Upper lobe of left lung (tissue), 4 donors: ENCODE results near the gene RASGRF1.

ENCODE experiments used
- CTCF ChIP-seq, 6 experiments: fragments of 450-650 bp in 4 of 6; fragments of 200-600 bp in 2 of 6; sonication (generic) in 2 of 6; IDR thresholded peaks; one replicate each; pipeline ENCODE4 v1.5.1; 2016 to 2019; ENCODE audit warnings: antibody characterized with exemption in 6 of 6
- EP300 ChIP-seq, 4 donors: sonication (generic); formaldehyde crosslinking; IDR thresholded peaks; one replicate each; pipeline ENCODE4 v1.5.1; 2017; ENCODE audit warnings: antibody characterized with exemption in 4 of 4, control low read depth in 2 of 4
- POLR2A ChIP-seq, 4 donors: fragments of 450-650 bp; IDR thresholded peaks; one replicate each; pipeline ENCODE4 v1.5.1; 2016 to 2017; ENCODE audit warnings: antibody characterized with exemption in 4 of 4, mild to moderate bottlenecking in 2 of 4
- POLR2AphosphoS5 ChIP-seq, 2 donors: sonication (generic); formaldehyde crosslinking; IDR thresholded peaks; one replicate each; pipeline ENCODE4 v1.5.1; 2017; ENCODE audit warnings: antibody characterized with exemption in 2 of 2

- no peak for TF ChIP-seq CTCF (IDR thresholded peaks at IDR 0.05)
- TF ChIP-seq POLR2A (IDR thresholded peaks at IDR 0.05): no peak
- TF ChIP-seq POLR2AphosphoS5 (IDR thresholded peaks at IDR 0.05): no peak
- TF ChIP-seq EP300 (IDR thresholded peaks at IDR 0.05): no peak
These were observed 60.1 kb downstream of the RASGRF1 start for GRCh38 chr15:79030470-79030869.
